ENCODE data around the gene KIRREL3.

Gene KIRREL3

GRCh38 chr11:126732981-126733380, 267.6 kb downstream of the KIRREL3 start:
- DNase-seq: no peak

GRCh38 chr11:126731576-126732142, 268.9 kb downstream of the KIRREL3 start:
- DNase-seq: no peak

DNA sequence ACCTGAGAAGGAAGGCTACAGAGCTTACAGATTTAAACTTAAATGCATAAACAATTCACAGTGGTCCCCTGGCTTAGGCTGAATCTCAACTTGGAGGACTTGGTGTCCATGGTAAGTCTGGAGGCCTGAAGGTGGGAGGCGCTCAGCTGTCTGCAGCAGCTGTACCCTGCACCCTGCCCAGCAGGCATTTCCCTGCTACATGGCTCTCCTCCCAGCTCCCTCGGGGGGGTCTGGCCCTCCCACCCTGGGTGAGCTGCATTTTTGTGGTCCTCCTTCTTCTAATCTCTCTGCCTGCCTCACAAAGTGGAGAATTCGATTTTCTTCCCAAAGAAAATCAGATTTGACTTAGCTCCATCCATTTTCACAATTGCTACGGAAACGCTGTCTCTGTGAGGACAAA, 273.2 kb downstream of the KIRREL3 start:
- DNase-seq: no peak

- DNase-seq: no peak
These were observed 275.0 kb downstream of the KIRREL3 start for GRCh38 chr11:126725521-126725920.

- no peak for DNase-seq
These were observed 275.5 kb downstream of the KIRREL3 start for GRCh38 chr11:126725043-126725442.

- DNase-seq: no peak
These were observed 276.9 kb downstream of the KIRREL3 start for GRCh38 chr11:126723665-126724045.

DNA sequence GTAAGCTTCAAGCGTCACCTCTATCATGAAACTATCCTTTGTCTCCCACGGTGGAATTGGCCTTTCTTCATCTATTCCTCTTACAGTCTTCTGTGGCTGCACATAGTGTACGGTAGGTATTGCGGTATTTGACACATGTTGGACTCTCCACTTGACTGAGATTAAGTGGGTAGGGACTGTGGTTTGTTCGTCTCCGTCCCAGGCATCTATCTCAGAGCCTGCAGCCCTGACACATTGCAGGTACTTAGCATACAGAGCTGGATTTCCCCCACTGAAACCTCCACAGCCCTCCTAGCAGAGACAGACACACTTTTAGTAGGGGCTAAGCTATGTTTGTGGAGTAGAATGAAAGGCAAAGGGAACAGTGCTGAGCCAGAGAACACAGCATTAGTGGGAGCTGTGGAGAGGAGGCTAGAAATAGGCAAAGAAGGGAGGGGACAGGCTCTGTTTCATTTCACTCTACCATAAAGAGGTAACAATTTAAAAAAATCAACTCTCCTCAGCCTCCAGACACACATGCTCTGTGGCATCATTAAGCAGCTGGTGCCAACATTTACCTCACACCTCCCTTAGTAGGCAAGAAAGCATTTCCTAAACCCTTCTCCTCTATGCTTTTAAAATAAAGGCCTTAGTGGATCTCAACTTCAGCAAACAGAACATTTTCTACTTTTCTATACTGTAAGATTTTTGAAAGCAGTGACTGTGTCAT, 277.5 kb downstream of the KIRREL3 start:
- no peak for DNase-seq

DNA sequence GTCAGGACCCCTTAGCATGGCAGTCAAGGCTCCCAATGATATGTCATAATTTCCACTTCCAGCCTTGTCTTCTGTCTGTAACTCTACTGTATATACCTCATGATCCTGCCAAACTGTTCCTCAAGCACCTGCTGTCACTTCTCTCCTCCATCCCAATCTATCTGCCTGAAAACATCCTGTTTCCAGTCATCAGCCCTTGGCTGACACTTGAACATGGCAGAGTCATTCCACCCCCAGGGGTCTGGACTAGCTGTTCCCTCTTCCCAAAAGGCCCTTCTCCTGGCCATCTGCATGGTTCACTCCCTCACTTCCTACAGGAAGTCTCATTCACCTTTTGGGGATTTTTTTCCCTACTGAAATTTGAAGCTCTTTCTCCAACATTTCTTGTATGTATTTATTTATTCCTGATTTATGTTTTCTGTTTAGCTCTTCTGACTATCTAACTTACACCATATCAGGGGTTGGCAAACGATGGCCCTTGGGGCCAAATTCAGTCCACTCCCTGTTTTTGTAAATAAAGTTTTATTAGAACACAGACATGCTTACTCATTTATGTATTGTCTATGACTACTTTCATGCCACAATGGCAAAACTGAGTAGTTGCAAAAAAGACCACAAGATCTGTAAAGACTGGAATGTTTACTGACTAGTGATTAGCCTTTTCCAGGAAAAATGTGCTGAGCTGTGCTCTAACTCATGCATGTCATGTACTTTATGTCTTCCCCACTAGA, 278.4 kb downstream of the KIRREL3 start:
- DNase-seq: no peak

DNA sequence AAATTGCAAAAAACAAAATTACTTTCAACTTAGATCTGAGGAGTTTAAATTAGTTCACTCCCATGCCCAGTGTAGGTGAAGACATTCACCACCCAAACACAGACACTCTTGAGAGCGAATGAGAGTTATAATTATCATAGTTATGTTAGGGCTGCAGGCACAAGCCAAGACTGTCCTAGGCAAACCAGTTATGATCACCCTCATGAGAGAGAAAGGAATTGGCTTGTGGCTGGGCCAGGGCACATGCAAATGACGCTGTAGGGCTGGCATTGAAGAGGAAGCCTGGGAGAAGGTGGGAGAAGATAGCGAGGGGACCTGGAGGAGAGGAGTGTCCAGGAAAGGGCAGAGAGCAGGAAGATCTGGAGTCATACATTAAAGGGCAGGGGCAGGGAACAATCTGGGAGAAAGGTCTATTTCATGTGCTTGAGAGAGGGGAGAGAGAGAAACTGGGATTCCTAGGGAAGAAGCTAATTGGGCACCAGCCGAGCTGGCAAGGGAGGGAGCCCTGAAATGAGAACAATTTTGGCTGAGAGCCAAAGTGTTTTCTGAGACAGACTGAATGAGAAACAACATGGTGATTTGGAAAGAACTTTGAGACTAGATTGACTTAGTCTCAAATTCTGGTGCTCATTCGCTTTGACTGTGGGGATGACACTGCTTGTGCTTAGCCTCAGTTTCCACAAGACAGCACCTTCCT, 279.9 kb downstream of the KIRREL3 start:
- DNase-seq: no peak

DNA sequence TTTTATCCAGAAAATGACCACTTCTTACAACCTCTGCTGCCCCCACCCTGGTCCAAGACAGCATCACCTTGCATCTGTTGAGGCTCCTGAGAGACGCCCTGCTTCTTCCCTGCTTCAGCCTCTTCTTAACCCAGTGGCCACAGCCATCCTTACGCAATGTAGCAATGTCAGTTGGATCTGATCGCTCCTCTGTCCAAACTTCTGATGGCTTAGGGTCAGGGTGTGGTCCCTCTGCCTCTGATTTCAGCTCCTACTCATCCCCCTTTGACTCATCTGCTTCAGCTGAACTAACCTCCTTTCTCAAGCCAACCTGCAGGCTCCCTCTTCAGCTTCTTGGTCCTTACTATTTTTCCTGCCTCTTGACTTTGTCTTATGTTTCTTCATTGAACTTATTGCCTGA, 280.8 kb downstream of the KIRREL3 start:
- no peak for DNase-seq

DNA sequence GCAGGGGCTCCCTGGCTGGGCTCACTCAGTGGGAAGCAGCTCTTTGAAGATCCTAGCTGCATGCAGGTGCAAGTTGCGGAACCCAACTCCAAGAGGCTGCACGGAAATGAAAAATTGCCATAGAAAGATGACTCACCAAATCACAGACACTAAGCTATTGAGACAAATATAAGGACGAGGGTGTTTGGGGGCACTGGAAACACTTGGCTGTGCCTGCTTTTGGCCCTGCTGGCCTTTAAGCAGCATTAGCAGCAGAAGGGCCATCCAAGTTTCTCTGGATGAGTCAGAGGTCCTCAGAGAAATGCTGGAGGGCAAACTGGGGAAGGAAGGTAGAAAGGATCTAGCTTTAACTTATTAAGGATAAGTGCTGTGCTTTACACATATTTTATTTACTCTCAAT, 282.3 kb downstream of the KIRREL3 start:
- DNase-seq: no peak

GRCh38 chr11:126716456-126717083, 284.0 kb downstream of the KIRREL3 start:
- DNase-seq: no peak

DNA sequence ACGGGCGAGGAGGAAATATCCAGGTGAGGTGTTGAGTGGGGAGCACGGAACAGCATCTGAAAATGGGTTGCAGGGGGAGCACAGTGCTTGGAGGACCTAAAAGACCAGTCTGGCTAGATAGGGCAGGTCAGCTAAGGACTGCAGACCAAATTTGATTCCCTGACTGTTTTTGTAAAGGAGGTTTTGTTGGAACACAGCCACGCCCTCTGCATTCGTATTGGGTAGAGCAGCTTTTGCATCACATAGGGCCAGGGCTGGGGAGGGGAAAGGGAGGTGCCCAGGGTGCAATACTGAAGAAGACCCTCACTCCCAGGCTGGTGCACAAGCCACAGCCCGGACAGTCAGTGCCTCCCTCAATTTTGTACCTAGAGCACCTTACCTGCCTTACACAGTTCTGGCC, 286.8 kb downstream of the KIRREL3 start:
- no peak for DNase-seq

GRCh38 chr11:126711977-126712625, 288.5 kb downstream of the KIRREL3 start:
- no peak for DNase-seq

- DNase-seq: no peak
These were observed 289.7 kb downstream of the KIRREL3 start for GRCh38 chr11:126710804-126711399.

DNA sequence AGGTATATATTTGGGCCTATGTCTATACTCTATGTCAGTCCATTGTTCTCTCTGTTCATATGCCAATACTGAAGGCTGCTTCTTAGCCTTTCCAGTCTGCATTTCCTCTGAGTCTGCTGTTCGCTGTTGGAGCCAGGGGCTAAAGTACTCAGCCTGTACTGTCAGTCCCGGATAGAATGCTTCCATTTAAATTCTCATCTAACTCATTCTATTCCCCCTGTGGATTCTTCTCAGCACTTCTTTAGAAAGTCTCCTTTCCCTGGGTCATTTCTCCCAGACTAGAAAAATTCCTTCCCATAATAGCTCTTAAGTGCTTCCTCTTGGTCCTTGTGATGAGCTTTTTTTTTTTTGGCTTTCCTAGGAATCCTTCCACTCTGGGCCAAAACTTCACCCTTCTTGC, 293.1 kb downstream of the KIRREL3 start:
- DNase-seq: no peak

- no peak for DNase-seq
These were observed 296.5 kb downstream of the KIRREL3 start for GRCh38 chr11:126704096-126704495.

- no peak for DNase-seq
These were observed 296.9 kb downstream of the KIRREL3 start for GRCh38 chr11:126703662-126704061.

- no peak for DNase-seq
These were observed 297.6 kb downstream of the KIRREL3 start for GRCh38 chr11:126702987-126703386.

- no peak for DNase-seq
These were observed 298.3 kb downstream of the KIRREL3 start for GRCh38 chr11:126702165-126702720.

- no peak for DNase-seq
These were observed 299.1 kb downstream of the KIRREL3 start for GRCh38 chr11:126701520-126701897.

Data from MV-4-11 (cell line).